ENCODE results near the gene FOXE3.

DNA sequence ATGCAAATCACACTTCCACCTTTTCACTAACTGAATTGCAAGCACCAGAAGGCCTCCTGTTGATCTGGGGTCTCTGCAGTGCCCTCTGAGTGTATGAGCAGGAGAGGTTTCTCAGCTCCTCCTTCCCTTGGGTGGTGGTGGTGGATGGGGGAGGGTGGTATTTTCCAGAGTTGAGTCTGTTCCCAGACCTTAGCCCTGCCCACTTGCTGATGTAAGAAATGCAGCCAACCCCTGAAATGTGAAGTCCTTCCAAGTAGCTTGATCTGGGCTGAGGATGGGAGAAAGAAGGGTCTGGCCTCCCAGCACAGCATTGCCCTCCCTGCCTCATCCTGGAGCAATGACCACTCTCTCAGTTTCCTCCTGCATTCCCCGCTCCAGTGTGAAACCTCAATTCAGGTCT, 15.4 kb downstream of the FOXE3 start:
- TF ChIP-seq POLR2A (IDR thresholded peaks at IDR 0.05; ENCODE audit: low read depth, low read length) (no peak), POLR2AphosphoS5 (IDR thresholded peaks at IDR 0.05; ENCODE audit: low read depth, low read length) (no peak)
